ENCODE results near the gene KLHL42. TPM values are rescaled to one million over a fixed set of nuclear protein-coding genes. Genes with fewer than 3 reads are reported as not detected.

Gene KLHL42
- total RNA-seq, 1 donor from 2014 or later = 65.3 TPM

DNA sequence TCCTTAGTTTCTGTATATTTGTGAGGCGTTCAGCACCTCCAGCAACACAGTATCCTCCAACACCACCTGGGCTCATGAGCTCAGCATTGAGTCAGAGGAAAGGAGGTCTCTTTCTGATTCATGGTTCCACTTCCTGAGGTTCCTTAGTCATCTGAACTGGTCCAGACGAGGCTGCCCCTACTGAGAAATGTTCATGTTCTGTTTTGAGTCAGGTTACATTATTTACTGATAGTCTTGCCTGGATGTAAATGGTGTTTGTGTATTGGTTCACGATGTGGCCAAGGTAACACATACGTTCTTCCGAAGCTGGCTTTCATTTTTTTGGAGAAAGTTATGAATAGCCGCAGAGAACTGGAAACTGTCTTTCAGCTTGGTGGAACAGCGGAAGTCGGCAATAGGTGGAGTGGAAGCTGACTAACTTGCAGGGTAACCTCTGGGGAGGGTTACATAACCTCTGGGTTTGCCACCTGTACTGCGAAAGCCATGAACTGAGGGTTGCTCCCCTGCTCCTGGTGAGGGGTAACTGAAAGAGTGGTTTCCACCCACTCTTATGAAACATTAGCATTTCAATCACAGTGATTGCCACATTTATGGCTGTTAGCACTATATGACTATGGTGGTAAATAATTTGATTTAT lies 42.2 kb downstream of the KLHL42 start:
- H3K27me3 Mint-ChIP-seq (ENCODE audit: unreplicated experiment) = no peaks in the 10 kb centered on the region
- no peaks in the 10 kb centered on the region for H3K36me3 Mint-ChIP-seq (ENCODE audit: unreplicated experiment)
- no peaks in the 10 kb centered on the region for H3K4me1 Mint-ChIP-seq (ENCODE audit: low read depth, unreplicated experiment)
- no peak overlapping the region for H3K27ac Mint-ChIP-seq (ENCODE audit: unreplicated experiment)
- no peaks in the 10 kb centered on the region for H3K9me3 Mint-ChIP-seq (ENCODE audit: unreplicated experiment)
- no peak for DNase-seq
- TF ChIP-seq CTCF (IDR thresholded peaks at IDR 0.05; ENCODE audit: partially characterized antibody, unreplicated experiment) = no peak
- H3K4me3 Mint-ChIP-seq (ENCODE audit: unreplicated experiment) = no peak overlapping the region

DNA sequence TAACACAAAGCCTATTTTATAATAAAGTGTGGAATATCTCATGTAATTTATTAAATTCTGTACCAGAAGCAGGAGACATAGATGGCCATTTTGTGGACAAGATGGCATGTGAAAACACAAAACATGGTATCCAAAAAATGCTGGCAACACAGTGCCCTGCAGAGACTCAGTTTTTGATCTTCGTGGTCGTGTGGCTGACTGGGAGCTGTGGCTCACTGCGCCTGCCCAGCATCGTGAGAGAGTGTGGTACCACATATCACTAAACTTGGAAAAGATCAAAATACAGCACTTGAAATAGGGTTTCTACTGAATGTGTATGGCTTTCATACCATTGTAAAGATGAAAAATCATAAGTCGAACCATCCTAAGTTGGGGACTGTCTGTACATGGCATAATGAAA lies 43.0 kb downstream of the KLHL42 start:
- no peaks in the 10 kb centered on the region for H3K9me3 Mint-ChIP-seq (ENCODE audit: unreplicated experiment)
- H3K27me3 Mint-ChIP-seq (ENCODE audit: unreplicated experiment) = no peaks in the 10 kb centered on the region
- DNase-seq = no peak
- no peak overlapping the region for H3K27ac Mint-ChIP-seq (ENCODE audit: unreplicated experiment)
- no peaks in the 10 kb centered on the region for H3K4me1 Mint-ChIP-seq (ENCODE audit: low read depth, unreplicated experiment)
- H3K36me3 Mint-ChIP-seq (ENCODE audit: unreplicated experiment) = no peaks in the 10 kb centered on the region
- H3K4me3 Mint-ChIP-seq (ENCODE audit: unreplicated experiment) = no peak overlapping the region
- no peak for TF ChIP-seq CTCF (IDR thresholded peaks at IDR 0.05; ENCODE audit: partially characterized antibody, unreplicated experiment)

- H3K4me1 Mint-ChIP-seq (ENCODE audit: low read depth, unreplicated experiment) = no peaks in the 10 kb centered on the region
- H3K27ac Mint-ChIP-seq (ENCODE audit: unreplicated experiment) = no peak overlapping the region
- H3K9me3 Mint-ChIP-seq (ENCODE audit: unreplicated experiment) = no peaks in the 10 kb centered on the region
- no peak overlapping the region for H3K4me3 Mint-ChIP-seq (ENCODE audit: unreplicated experiment)
- no peak for DNase-seq
- H3K27me3 Mint-ChIP-seq (ENCODE audit: unreplicated experiment) = no peaks in the 10 kb centered on the region
- no peak for TF ChIP-seq CTCF (IDR thresholded peaks at IDR 0.05; ENCODE audit: partially characterized antibody, unreplicated experiment)
- H3K36me3 Mint-ChIP-seq (ENCODE audit: unreplicated experiment) = no peaks in the 10 kb centered on the region
These were observed 44.3 kb downstream of the KLHL42 start for GRCh38 chr12:27824126-27824842.

GRCh38 chr12:27826076-27826475 lies 46.0 kb downstream of the KLHL42 start:
- Mint-ChIP-seq H3K9me3 (ENCODE audit: unreplicated experiment) (no peaks in the 10 kb centered on the region), H3K4me1 (ENCODE audit: low read depth, unreplicated experiment) (no peaks in the 10 kb centered on the region), H3K4me3 (ENCODE audit: unreplicated experiment) (no peak overlapping the region), H3K36me3 (ENCODE audit: unreplicated experiment) (no peaks in the 10 kb centered on the region), H3K27ac (ENCODE audit: unreplicated experiment) (no peak overlapping the region), H3K27me3 (ENCODE audit: unreplicated experiment) (no peaks in the 10 kb centered on the region)
- TF ChIP-seq CTCF (IDR thresholded peaks at IDR 0.05; ENCODE audit: partially characterized antibody, unreplicated experiment) = no peak
- no peak for DNase-seq

- DNase-seq = no peak
- H3K27ac Mint-ChIP-seq (ENCODE audit: unreplicated experiment) = no peak overlapping the region
- H3K4me1 Mint-ChIP-seq (ENCODE audit: low read depth, unreplicated experiment) = no peaks in the 10 kb centered on the region
- no peak overlapping the region for H3K4me3 Mint-ChIP-seq (ENCODE audit: unreplicated experiment)
- no peaks in the 10 kb centered on the region for H3K9me3 Mint-ChIP-seq (ENCODE audit: unreplicated experiment)
- H3K36me3 Mint-ChIP-seq (ENCODE audit: unreplicated experiment) = no peaks in the 10 kb centered on the region
- no peaks in the 10 kb centered on the region for H3K27me3 Mint-ChIP-seq (ENCODE audit: unreplicated experiment)
- no peak for TF ChIP-seq CTCF (IDR thresholded peaks at IDR 0.05; ENCODE audit: partially characterized antibody, unreplicated experiment)
These were observed 48.2 kb downstream of the KLHL42 start for GRCh38 chr12:27828196-27828595.

Measured in glutamatergic neuron (in vitro differentiated cells).